B cell (primary cell): ENCODE data around the gene EDAR. TPM values are rescaled to one million over a fixed set of nuclear protein-coding genes. Genes with fewer than 3 reads are reported as not detected.

Experiments used
- ATAC-seq: fragments of 200-7000 bp; cut with Tn5 transposase; one replicate; pipeline ENCODE4 v1.10.0; 2021; ENCODE audit warnings: low read depth, mild to moderate bottlenecking, moderate number of reproducible peaks, moderate library complexity
- CTCF ChIA-PET: fragments of 350-600 bp; sonication (Branson Sonifier 250); formaldehyde crosslinking; loops from one replicate; lab custom pipeline; 2021; ENCODE audit warnings: antibody characterized with exemption, inconsistent platforms; lab: Charles Lee
- POLR2A ChIA-PET: fragments of 350-600 bp; sonication (Branson Sonifier 250); formaldehyde crosslinking; loops from one replicate; lab custom pipeline; 2021; ENCODE audit warnings: antibody characterized with exemption; lab: Charles Lee
- DNase-seq: peaks from one replicate; pipeline ENCODE4 v3.0.0; 2013
- H2AFZ ChIP-seq: 2 replicates; pipeline ENCODE4 v1.6.1; 2012; ENCODE audit warnings: mild to moderate bottlenecking, low read depth, low read length; ENCODE audit not compliant: insufficient read depth, poor library complexity, severe bottlenecking
- H3K27ac ChIP-seq, 2 donors: 1 replicate in 1 of 2; 2 replicates in 1 of 2; pipeline ENCODE4 v1.5.1; 2012 to 2013; ENCODE audit warnings: low read length in 2 of 2, mild to moderate bottlenecking in 2 of 2, moderate library complexity in 1 of 2
- H3K27me3 ChIP-seq, 4 experiments: fragments of 200-600 bp in 1 of 4; sonication (generic) in 1 of 4; replicated peaks in 1 of 4; 1 replicate in 2 of 4; 2 replicates in 2 of 4; pipeline versions ENCODE4 v1.6.1 to v1.7.0; 2013 to 2016; ENCODE audit warnings: low read length in 3 of 4, mild to moderate bottlenecking in 2 of 4, mixed read lengths in 1 of 4, moderate library complexity in 1 of 4; ENCODE audit not compliant: insufficient read depth in 4 of 4, control insufficient read depth in 3 of 4; ENCODE audit errors: control extremely low read depth in 1 of 4
- H3K36me3 ChIP-seq, 2 experiments: replicated peaks in 1 of 2; 1 replicate in 1 of 2; 2 replicates in 1 of 2; pipeline versions ENCODE4 v1.6.1 to v1.7.1; 2013; ENCODE audit warnings: low read length in 1 of 2; ENCODE audit not compliant: insufficient read depth in 2 of 2, control insufficient read depth in 1 of 2; ENCODE audit errors: control extremely low read depth in 1 of 2, extremely low read depth in 1 of 2
- H3K4me1 ChIP-seq, 2 donors: fragments of 200-600 bp in 1 of 2; sonication (generic) in 1 of 2; 1 replicate in 1 of 2; 2 replicates in 1 of 2; pipeline versions ENCODE4 v1.5.1 to v1.6.1; 2013 to 2017; ENCODE audit warnings: low read length in 2 of 2; ENCODE audit not compliant: control insufficient read depth in 2 of 2, insufficient read depth in 2 of 2
- H3K4me2 ChIP-seq: replicated peaks from 2 replicates; pipeline ENCODE3; 2012; ENCODE audit warnings: mild to moderate bottlenecking, low read depth, low read length; ENCODE audit not compliant: poor library complexity, severe bottlenecking
- H3K4me3 ChIP-seq, 5 experiments: fragments of 200-600 bp in 1 of 5; sonication (generic) in 1 of 5; 1 replicate in 3 of 5; 2 replicates in 2 of 5; pipeline versions ENCODE4 v1.5.1 to v1.7.0; 2011 to 2016; ENCODE audit warnings: low read length in 4 of 5, mild to moderate bottlenecking in 4 of 5, low read depth in 2 of 5, control low read depth in 1 of 5, moderate library complexity in 1 of 5; ENCODE audit not compliant: insufficient read depth in 1 of 5; ENCODE audit errors: control extremely low read depth in 1 of 5, extremely low read depth in 1 of 5
- H3K79me2 ChIP-seq: fragments of 200-600 bp; sonication (generic); one replicate; pipeline ENCODE4 v1.6.0; 2016; ENCODE audit warnings: low read length; ENCODE audit not compliant: control insufficient read depth, insufficient read depth
- H3K9ac ChIP-seq: fragments of 200-600 bp; sonication (generic); 2 replicates; pipeline ENCODE4 v1.6.1; 2017; ENCODE audit warnings: mild to moderate bottlenecking, low read length, moderate library complexity
- H3K9me3 ChIP-seq, 3 donors: one replicate each; pipeline versions ENCODE4 v1.6.1 to v1.7.1; 2013; ENCODE audit warnings: low read length in 2 of 3; ENCODE audit not compliant: control insufficient read depth in 2 of 3, insufficient read depth in 1 of 3; ENCODE audit errors: control extremely low read depth in 1 of 3
- H4K20me1 ChIP-seq: 2 replicates; pipeline ENCODE4 v1.6.0; 2012; ENCODE audit warnings: mild to moderate bottlenecking, low read length; ENCODE audit not compliant: insufficient read depth, control insufficient read depth, poor library complexity, severe bottlenecking
- H3K27ac Mint-ChIP-seq: one replicate; pipeline ENCODE4 v1.8.0; 2021; ENCODE audit warnings: mixed read lengths
- H3K27me3 Mint-ChIP-seq: one replicate; pipeline ENCODE4 v1.8.0; 2021; ENCODE audit warnings: mixed read lengths
- H3K4me1 Mint-ChIP-seq: one replicate; pipeline ENCODE4 v1.8.0; 2021; ENCODE audit warnings: mixed read lengths
- H3K4me3 Mint-ChIP-seq: one replicate; pipeline ENCODE4 v1.8.0; 2021; ENCODE audit warnings: mixed read lengths
- H3K9me3 Mint-ChIP-seq: one replicate; pipeline ENCODE4 v1.8.0; 2022; ENCODE audit warnings: mixed read lengths; ENCODE audit not compliant: insufficient read depth
- EZH2 ChIP-seq: IDR thresholded peaks from 2 replicates; pipeline ENCODE4 v1.6.1; 2012; ENCODE audit warnings: borderline replicate concordance, low read depth, mild to moderate bottlenecking, moderate library complexity, low read length; ENCODE audit not compliant: insufficient read depth, poor library complexity, severe bottlenecking
- WGBS: methylation state at CpG from one replicate; pipeline ENCODE4 v1.1.5; 2013; ENCODE audit warnings: missing lambda C conversion rate; ENCODE audit not compliant: insufficient coverage; 5-methylcytosine and 5-hydroxymethylcytosine counted together
- intact Hi-C: fragments of 100-400 bp; cut with micrococcal nuclease; formaldehyde crosslinking; loops from one replicate; pipeline ENCODE4 v1.10.0; 2022
- polyA plus RNA-seq: library from polyadenylated mRNA; depleted of rRNA; stranded (reverse); fragments of >200 nt; gene quantifications from 2 replicates; pipeline ENCODE4 v1.2.3, GENCODE V29; 2012
- total RNA-seq, 2 donors: library from RNA; stranded (reverse); fragments of 120-200 nt in 1 of 2; gene quantifications; 1 replicate in 1 of 2; 2 replicates in 1 of 2; pipeline versions ENCODE4 v1.2.3 to v1.2.4, GENCODE V29; 2013 to 2022
- TF ChIP-seq, protein P1 (sequence below): fragments of 200-600 bp; IDR thresholded peaks from one replicate; pipeline ENCODE4 v1.8.0; 2022; ENCODE audit warnings: antibody characterized with exemption, mild to moderate bottlenecking

The EDAR gene
- total and polyA plus RNA-seq, 2 donors (not counting 1 experiment from before 2014, with no cell fraction given), result 0.03 TPM; not detected in 1

DNA sequence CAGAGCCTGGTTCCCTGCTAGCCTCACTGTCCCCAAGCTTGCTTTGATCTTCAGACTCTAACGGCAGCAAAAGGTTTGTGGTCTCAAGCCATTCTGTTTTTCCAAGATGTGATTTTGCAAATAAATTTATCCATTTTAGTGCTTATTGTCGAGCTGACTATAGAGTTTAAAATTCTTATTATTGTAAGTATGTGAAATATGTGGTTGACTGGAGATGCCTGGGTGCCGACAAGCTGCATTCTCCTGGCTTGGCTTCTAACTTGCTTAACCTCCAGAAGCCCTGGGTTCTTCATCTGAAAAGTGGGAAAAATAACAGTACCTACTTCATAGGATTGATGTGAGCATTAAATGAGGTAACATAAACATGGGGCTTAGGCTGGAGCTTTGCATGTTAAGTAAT, 9.9 kb upstream of the EDAR start:
- TF ChIP-seq, protein P1, sequence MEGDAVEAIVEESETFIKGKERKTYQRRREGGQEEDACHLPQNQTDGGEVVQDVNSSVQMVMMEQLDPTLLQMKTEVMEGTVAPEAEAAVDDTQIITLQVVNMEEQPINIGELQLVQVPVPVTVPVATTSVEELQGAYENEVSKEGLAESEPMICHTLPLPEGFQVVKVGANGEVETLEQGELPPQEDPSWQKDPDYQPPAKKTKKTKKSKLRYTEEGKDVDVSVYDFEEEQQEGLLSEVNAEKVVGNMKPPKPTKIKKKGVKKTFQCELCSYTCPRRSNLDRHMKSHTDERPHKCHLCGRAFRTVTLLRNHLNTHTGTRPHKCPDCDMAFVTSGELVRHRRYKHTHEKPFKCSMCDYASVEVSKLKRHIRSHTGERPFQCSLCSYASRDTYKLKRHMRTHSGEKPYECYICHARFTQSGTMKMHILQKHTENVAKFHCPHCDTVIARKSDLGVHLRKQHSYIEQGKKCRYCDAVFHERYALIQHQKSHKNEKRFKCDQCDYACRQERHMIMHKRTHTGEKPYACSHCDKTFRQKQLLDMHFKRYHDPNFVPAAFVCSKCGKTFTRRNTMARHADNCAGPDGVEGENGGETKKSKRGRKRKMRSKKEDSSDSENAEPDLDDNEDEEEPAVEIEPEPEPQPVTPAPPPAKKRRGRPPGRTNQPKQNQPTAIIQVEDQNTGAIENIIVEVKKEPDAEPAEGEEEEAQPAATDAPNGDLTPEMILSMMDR, result no peak
- no peak for TF ChIP-seq EZH2
- no peaks in the 10 kb centered on the region for H3K4me1 ChIP-seq
- H3K27me3 Mint-ChIP-seq, result peaks cover 12% of the 10 kb centered on the region
- H3K27ac Mint-ChIP-seq, result no peak overlapping the region
- H4K20me1 ChIP-seq, result no peaks in the 10 kb centered on the region
- H3K4me3 ChIP-seq, result no peak overlapping the region
- no peak overlapping the region for H3K27ac ChIP-seq
- H3K27me3 ChIP-seq, result no peaks in the 10 kb centered on the region
- DNase-seq, result no peak
- H2AFZ ChIP-seq, result no peak overlapping the region
- WGBS, result 86% methylated on average over 1 of the region's 3 CpGs
- no peaks in the 10 kb centered on the region for H3K36me3 ChIP-seq
- H3K9me3 Mint-ChIP-seq, result no peaks in the 10 kb centered on the region
- ATAC-seq, result no peak
- ChIA-PET CTCF (no interaction called here), POLR2A (no interaction called here)
- intact Hi-C loops, result no loop called here
- no peak overlapping the region for H3K4me2 ChIP-seq
- H3K4me3 Mint-ChIP-seq, result no peak overlapping the region
- H3K79me2 ChIP-seq, result no peaks in the 10 kb centered on the region
- H3K9me3 ChIP-seq, result no peaks in the 10 kb centered on the region
- H3K4me1 Mint-ChIP-seq, result no peaks in the 10 kb centered on the region
- no peak overlapping the region for H3K9ac ChIP-seq

DNA sequence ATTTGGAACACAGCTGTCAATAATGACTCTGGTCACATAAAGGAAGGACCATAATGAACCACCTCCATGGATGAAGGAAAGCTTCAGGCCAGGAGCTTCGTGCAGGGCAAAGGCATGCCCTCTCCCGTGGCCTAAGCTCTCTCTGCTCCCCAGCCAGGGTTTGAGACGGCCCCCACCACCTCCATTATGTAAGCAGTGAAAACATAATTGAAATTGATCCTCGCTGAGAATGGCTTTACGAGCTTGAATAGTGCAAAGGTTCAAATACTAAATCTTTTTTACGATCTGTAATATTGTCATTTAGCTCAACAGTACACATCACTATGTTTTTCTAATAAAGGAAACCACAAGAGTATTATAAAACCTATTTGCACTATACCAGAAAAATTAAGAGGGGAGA, 5.2 kb upstream of the EDAR start:
- ChIA-PET POLR2A (no interaction called here), CTCF (interaction anchor here (1.1 kb wide), 1 partner anchor 22 kb away, joined by 3 read pairs; no protein-coding TSS in a partner anchor)
- WGBS, result 50% methylated on average over 2 of the region's 6 CpGs
- no peaks in the 10 kb centered on the region for H3K79me2 ChIP-seq
- intact Hi-C loops, result no loop called here
- no peak for DNase-seq
- no peak for TF ChIP-seq EZH2
- TF ChIP-seq, protein P1, result no peak
- no peaks in the 10 kb centered on the region for H3K27me3 ChIP-seq
- H3K9me3 ChIP-seq, result no peaks in the 10 kb centered on the region
- no peak overlapping the region for H2AFZ ChIP-seq
- Mint-ChIP-seq H3K27ac (no peak overlapping the region), H3K4me1 (no peaks in the 10 kb centered on the region), H3K4me3 (no peak overlapping the region), H3K9me3 (no peaks in the 10 kb centered on the region), H3K27me3 (peaks cover 16% of the 10 kb centered on the region)
- no peak overlapping the region for H3K27ac ChIP-seq
- H4K20me1 ChIP-seq, result no peaks in the 10 kb centered on the region
- ATAC-seq, result no peak
- H3K4me2 ChIP-seq, result no peak overlapping the region
- H3K4me3 ChIP-seq, result no peak overlapping the region
- no peak overlapping the region for H3K9ac ChIP-seq
- H3K4me1 ChIP-seq, result no peaks in the 10 kb centered on the region
- no peaks in the 10 kb centered on the region for H3K36me3 ChIP-seq
